ENCODE measurements around the gene SGMS1.

- TF ChIP-seq CTCF (IDR thresholded peaks at IDR 0.05; ENCODE audit: insufficient read depth, low read depth, low read length) (no peak), EZH2 (IDR thresholded peaks at IDR 0.05; ENCODE audit: insufficient read depth, low read length) (no peak)
Observed at GRCh38 chr10:50416881-50417280, 206.9 kb downstream of the SGMS1 start.
